Upper lobe of right lung (tissue), 1 donor: ENCODE data around the gene PRAMEF9. TPM values are rescaled to one million over a fixed set of nuclear protein-coding genes. Genes with fewer than 3 reads are reported as not detected.

Experiments
- ATAC-seq: fragments of 200-7000 bp; cut with Tn5 transposase; one replicate; pipeline ENCODE4 v1.9.1; 2020; ENCODE audit warnings: mild to moderate bottlenecking, moderate library complexity
- DNase-seq: peaks from one replicate; pipeline ENCODE4 v3.0.0-alpha.2; 2020
- H3K27ac ChIP-seq: fragments of 200-600 bp; one replicate; pipeline ENCODE4 v1.8.0; 2022
- H3K27me3 ChIP-seq: fragments of 200-600 bp; one replicate; pipeline ENCODE4 v1.8.0; 2022; ENCODE audit warnings: mild to moderate bottlenecking
- H3K36me3 ChIP-seq: fragments of 200-600 bp; one replicate; pipeline ENCODE4 v1.8.0; 2022
- H3K4me1 ChIP-seq: fragments of 200-600 bp; one replicate; pipeline ENCODE4 v1.8.0; 2022
- H3K4me3 ChIP-seq: fragments of 200-600 bp; one replicate; pipeline ENCODE4 v1.8.0; 2022; ENCODE audit warnings: mild to moderate bottlenecking
- H3K9me3 ChIP-seq: fragments of 200-600 bp; one replicate; pipeline ENCODE4 v1.8.0; 2022
- CTCF ChIP-seq: fragments of 200-600 bp; IDR thresholded peaks from one replicate; pipeline ENCODE4 v1.8.0; 2022; ENCODE audit warnings: antibody characterized with exemption
- intact Hi-C: fragments of 100-400 bp; cut with DNase I; formaldehyde crosslinking; loops from one replicate; pipeline ENCODE4 v1.11.0; 2022
- total RNA-seq: library from RNA; stranded (reverse); fragmentation: NEBNext Ultra II Directional; extraction: Animal tissue kit (Norgen Biotek cat#: 25700); gene quantifications from one replicate; pipeline ENCODE4 v1.2.1, GENCODE V29; 2021
- donor health status: DM: no; HTN: yes; CAD: no; lungs with severe emphysema.

PRAMEF9 gene
- total RNA-seq, 1 donor from 2014 or later: not detected

- Histone ChIP-seq H3K9me3 (no peaks in the 10 kb centered on the region), H3K27me3 (peaks cover 9% of the 10 kb centered on the region), H3K4me3 (no peak overlapping the region), H3K36me3 (no peaks in the 10 kb centered on the region), H3K27ac (no peak overlapping the region), H3K4me1 (no peaks in the 10 kb centered on the region)
- peak; percentile 61 for TF ChIP-seq CTCF
- peak; percentile 59 for DNase-seq
- intact Hi-C loops: no loop called here
- ATAC-seq: peak; percentile 60
Measured at GRCh38 chr1:13228343-13228781, 56.7 kb downstream of the PRAMEF9 start.

Other genes starting within 250 kb of the PRAMEF9 start
- not detected for gene PRAMEF6, start 224.3 kb upstream of the PRAMEF9 start, total RNA-seq
- not detected for gene PRAMEF27, start 115.3 kb upstream of the PRAMEF9 start, total RNA-seq
- gene HNRNPCL3, start 111.1 kb upstream of the PRAMEF9 start, total RNA-seq: not detected
- gene PRAMEF25, start 101.1 kb upstream of the PRAMEF9 start, total RNA-seq: not detected
- gene HNRNPCL2, start 55.0 kb upstream of the PRAMEF9 start, total RNA-seq: not detected
- gene PRAMEF26, start 15.8 kb upstream of the PRAMEF9 start, total RNA-seq: not detected
- gene HNRNPCL4, start 6.2 kb upstream of the PRAMEF9 start, total RNA-seq: not detected
- not detected for gene PRAMEF13, start 29.6 kb downstream of the PRAMEF9 start, total RNA-seq
- not detected for gene PRAMEF18, start 54.3 kb downstream of the PRAMEF9 start, total RNA-seq
- not detected for gene PRAMEF5, start 82.3 kb downstream of the PRAMEF9 start, total RNA-seq
- gene PRAMEF8, start 113.3 kb downstream of the PRAMEF9 start, total RNA-seq: not detected
- not detected for gene PRAMEF33, start 131.7 kb downstream of the PRAMEF9 start, total RNA-seq
- gene PRAMEF15, start 143.7 kb downstream of the PRAMEF9 start, total RNA-seq: not detected
- gene PRAMEF14, start 175.3 kb downstream of the PRAMEF9 start, total RNA-seq: not detected
- gene PRAMEF19, start 200.1 kb downstream of the PRAMEF9 start, total RNA-seq: not detected
- not detected for gene PRAMEF17, start 217.8 kb downstream of the PRAMEF9 start, total RNA-seq
- gene PRAMEF20, start 238.6 kb downstream of the PRAMEF9 start, total RNA-seq: not detected